Memory B cell (primary cell): ENCODE data around the gene CRYL1.

Experiments used
- ATAC-seq: fragments of 150-1000 bp; cut with Tn5 transposase; 2 replicates; pipeline ENCODE4 v1.10.0; 2021; ENCODE audit warnings: low read depth, mild to moderate bottlenecking, moderate library complexity
- DNase-seq, 2 donors: peaks; one replicate each; pipeline ENCODE4 v3.0.0; 2022; ENCODE audit warnings: low spot score in 2 of 2
- H3K27ac Mint-ChIP-seq: one replicate; pipeline ENCODE4 v1.8.0; 2022; ENCODE audit warnings: mild to moderate bottlenecking, moderate library complexity, mixed read lengths
- H3K27me3 Mint-ChIP-seq: one replicate; pipeline ENCODE4 v1.8.0; 2022; ENCODE audit warnings: mixed read lengths
- H3K36me3 Mint-ChIP-seq: one replicate; pipeline ENCODE4 v1.8.0; 2022; ENCODE audit warnings: mild to moderate bottlenecking, mixed read lengths
- H3K4me1 Mint-ChIP-seq: one replicate; pipeline ENCODE4 v1.8.0; 2022; ENCODE audit warnings: mixed read lengths
- H3K4me3 Mint-ChIP-seq: one replicate; pipeline ENCODE4 v1.8.0; 2022; ENCODE audit warnings: mild to moderate bottlenecking, moderate library complexity, mixed read lengths
- H3K9me3 Mint-ChIP-seq: one replicate; pipeline ENCODE4 v1.8.0; 2022; ENCODE audit warnings: mixed read lengths

CRYL1 gene

DNA sequence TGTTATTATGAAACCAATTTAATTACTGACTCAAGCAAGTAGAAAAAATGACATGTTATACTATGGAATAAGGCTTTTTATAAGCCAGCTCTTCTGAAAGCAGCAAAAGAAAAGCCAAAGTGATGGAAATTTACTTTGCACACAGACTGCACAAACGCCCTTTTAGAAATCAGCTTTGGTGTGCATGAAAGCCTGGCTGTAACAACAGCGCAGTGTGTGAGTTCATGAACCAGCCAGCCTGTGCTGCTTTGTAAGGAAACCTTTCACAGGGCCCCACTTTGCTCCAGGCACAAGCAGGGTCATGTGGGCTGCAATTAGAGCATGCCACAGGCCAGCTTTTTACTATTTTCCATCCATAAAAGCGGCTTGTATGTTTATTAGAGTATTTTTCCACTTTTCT is 27.7 kb upstream of the CRYL1 start:
- no peaks in the 10 kb centered on the region for H3K36me3 Mint-ChIP-seq
- H3K4me1 Mint-ChIP-seq: peaks cover 1% of the 10 kb centered on the region
- DNase-seq: no peak
- no peaks in the 10 kb centered on the region for H3K27me3 Mint-ChIP-seq
- no peak for ATAC-seq
- H3K4me3 Mint-ChIP-seq: no peak overlapping the region
- no peaks in the 10 kb centered on the region for H3K9me3 Mint-ChIP-seq
- no peak overlapping the region for H3K27ac Mint-ChIP-seq

GRCh38 chr13:20550799-20551198 is 25.1 kb upstream of the CRYL1 start:
- Mint-ChIP-seq H3K36me3 (no peaks in the 10 kb centered on the region), H3K4me3 (no peak overlapping the region), H3K9me3 (no peaks in the 10 kb centered on the region), H3K27ac (no peak overlapping the region), H3K4me1 (peaks cover 15% of the 10 kb centered on the region), H3K27me3 (no peaks in the 10 kb centered on the region)
- DNase-seq (no peak), ATAC-seq (no peak)

GRCh38 chr13:20547479-20547908 is 21.8 kb upstream of the CRYL1 start:
- H3K36me3 Mint-ChIP-seq: no peaks in the 10 kb centered on the region
- H3K4me3 Mint-ChIP-seq: peak overlapping the region; percentile 11
- no peak overlapping the region for H3K27ac Mint-ChIP-seq
- no peaks in the 10 kb centered on the region for H3K9me3 Mint-ChIP-seq
- no peak for DNase-seq
- no peaks in the 10 kb centered on the region for H3K27me3 Mint-ChIP-seq
- no peak for ATAC-seq
- peaks cover 29% of the 10 kb centered on the region for H3K4me1 Mint-ChIP-seq

- ATAC-seq (peak; percentile 85), DNase-seq (peak in 1 of 2 donors; percentile 22)
- peak overlapping the region; percentile 9 for H3K4me3 Mint-ChIP-seq
- H3K36me3 Mint-ChIP-seq: no peaks in the 10 kb centered on the region
- H3K27me3 Mint-ChIP-seq: no peaks in the 10 kb centered on the region
- peaks cover 29% of the 10 kb centered on the region for H3K4me1 Mint-ChIP-seq
- H3K9me3 Mint-ChIP-seq: no peaks in the 10 kb centered on the region
- H3K27ac Mint-ChIP-seq: peak overlapping the region; percentile 12
Observed at GRCh38 chr13:20546556-20546955, 20.9 kb upstream of the CRYL1 start.

DNA sequence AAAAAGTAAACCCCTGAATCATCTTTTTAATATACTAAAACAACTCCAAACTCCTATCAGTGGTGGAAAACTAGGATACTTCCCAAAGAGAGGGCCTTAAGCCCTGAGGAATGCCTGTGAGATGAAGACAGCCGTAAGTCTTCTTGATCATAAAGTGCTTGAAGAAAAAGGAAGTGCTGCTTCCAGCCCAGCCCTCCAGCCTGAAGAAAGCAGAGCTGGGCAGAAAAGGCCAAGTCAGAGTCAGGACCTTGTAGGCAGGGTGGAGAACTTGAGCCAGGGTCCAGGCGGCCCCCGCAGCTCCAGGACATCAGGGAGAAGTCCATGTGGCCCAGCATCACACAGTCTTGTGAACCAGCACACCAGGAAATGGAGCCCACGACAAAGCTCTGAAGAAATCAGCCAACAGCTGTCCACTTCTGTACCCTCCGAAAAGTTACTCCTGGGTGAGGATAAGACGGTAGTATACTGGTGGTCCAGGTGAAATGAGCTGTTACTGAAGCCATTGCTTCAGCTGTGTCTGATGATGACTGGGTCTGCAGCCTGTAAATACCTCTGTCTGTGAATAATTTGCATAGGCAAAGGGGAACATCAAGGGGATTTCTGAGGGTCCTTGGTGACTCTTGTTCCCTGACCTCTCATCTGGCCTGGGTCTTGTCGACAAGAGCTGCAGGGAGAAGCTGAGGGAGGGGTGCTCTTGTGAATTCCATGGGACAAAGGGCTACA is 18.7 kb upstream of the CRYL1 start:
- peak overlapping the region; percentile 93 for H3K4me3 Mint-ChIP-seq
- ATAC-seq: peak; percentile 71
- DNase-seq: peak; percentile 16 to 20
- H3K9me3 Mint-ChIP-seq: no peaks in the 10 kb centered on the region
- H3K4me1 Mint-ChIP-seq: peaks cover 29% of the 10 kb centered on the region
- H3K27me3 Mint-ChIP-seq: no peaks in the 10 kb centered on the region
- no peaks in the 10 kb centered on the region for H3K36me3 Mint-ChIP-seq
- peak overlapping the region; percentile 99 for H3K27ac Mint-ChIP-seq

DNA sequence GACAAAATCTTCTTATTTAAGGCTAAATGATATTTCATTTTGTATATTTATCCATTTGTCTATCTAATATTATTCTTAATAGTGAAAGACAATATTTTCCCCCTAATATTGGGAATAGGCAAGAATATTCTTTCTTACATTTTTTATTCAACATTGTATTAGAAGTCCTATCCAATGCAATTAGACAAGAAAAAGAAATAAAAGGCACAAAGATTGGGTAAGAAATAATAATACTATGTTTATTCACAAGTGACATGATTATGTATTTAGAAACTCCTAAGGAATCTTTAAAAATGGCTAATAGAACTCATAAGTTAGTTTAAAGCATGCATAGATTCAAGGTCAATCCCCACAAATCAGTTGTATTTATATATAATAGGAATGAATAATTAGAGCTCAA is 11.3 kb upstream of the CRYL1 start:
- no peak overlapping the region for H3K27ac Mint-ChIP-seq
- H3K36me3 Mint-ChIP-seq: no peaks in the 10 kb centered on the region
- H3K27me3 Mint-ChIP-seq: peaks cover 2% of the 10 kb centered on the region
- DNase-seq: no peak
- peaks cover 2% of the 10 kb centered on the region for H3K9me3 Mint-ChIP-seq
- no peak for ATAC-seq
- H3K4me1 Mint-ChIP-seq: no peaks in the 10 kb centered on the region
- H3K4me3 Mint-ChIP-seq: no peak overlapping the region

DNA sequence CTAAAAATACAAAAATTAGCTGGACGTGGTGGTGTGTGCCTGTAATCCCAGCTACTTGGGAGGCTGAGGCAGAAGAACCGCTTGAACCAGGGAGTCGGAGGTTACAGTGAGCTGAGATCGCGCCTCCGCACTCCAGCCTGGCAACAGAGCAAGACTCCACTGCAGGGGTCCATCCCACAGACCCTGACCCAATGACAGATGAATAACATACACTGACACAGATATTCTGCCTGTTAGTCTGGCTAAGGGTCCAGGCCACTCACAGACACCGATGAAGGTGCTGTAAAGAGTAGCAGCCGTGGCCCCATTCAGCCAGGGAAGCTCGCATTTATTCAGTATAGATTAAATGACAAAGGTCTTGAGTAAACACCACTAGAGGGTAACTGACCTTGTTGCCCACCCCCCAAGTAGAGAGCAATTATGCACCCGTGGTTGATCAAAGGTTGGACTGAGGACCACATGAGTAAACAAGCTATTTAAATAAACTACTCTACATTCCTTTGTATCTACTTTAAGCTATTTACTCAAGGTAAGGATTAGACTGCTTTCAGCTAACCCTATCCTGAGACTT is 8.5 kb upstream of the CRYL1 start:
- H3K4me1 Mint-ChIP-seq: no peaks in the 10 kb centered on the region
- no peaks in the 10 kb centered on the region for H3K36me3 Mint-ChIP-seq
- DNase-seq: no peak
- H3K27ac Mint-ChIP-seq: no peak overlapping the region
- H3K9me3 Mint-ChIP-seq: peaks cover 5% of the 10 kb centered on the region
- H3K27me3 Mint-ChIP-seq: peaks cover 2% of the 10 kb centered on the region
- no peak overlapping the region for H3K4me3 Mint-ChIP-seq
- no peak for ATAC-seq

GRCh38 chr13:20528452-20528851 is 2.8 kb upstream of the CRYL1 start:
- peaks cover 3% of the 10 kb centered on the region for H3K9me3 Mint-ChIP-seq
- H3K4me3 Mint-ChIP-seq: no peak overlapping the region
- peaks cover 11% of the 10 kb centered on the region for H3K4me1 Mint-ChIP-seq
- no peaks in the 10 kb centered on the region for H3K36me3 Mint-ChIP-seq
- no peak overlapping the region for H3K27ac Mint-ChIP-seq
- peaks cover 3% of the 10 kb centered on the region for H3K27me3 Mint-ChIP-seq
- DNase-seq: no peak
- ATAC-seq: no peak

GRCh38 chr13:20526664-20527063 is 1.0 kb upstream of the CRYL1 start:
- ATAC-seq (no peak), DNase-seq (no peak)
- Mint-ChIP-seq H3K27me3 (peaks cover 1% of the 10 kb centered on the region), H3K4me1 (peaks cover 11% of the 10 kb centered on the region), H3K4me3 (peak overlapping the region; percentile 90), H3K36me3 (no peaks in the 10 kb centered on the region), H3K27ac (peak overlapping the region; percentile 42), H3K9me3 (peaks cover 3% of the 10 kb centered on the region)

DNA sequence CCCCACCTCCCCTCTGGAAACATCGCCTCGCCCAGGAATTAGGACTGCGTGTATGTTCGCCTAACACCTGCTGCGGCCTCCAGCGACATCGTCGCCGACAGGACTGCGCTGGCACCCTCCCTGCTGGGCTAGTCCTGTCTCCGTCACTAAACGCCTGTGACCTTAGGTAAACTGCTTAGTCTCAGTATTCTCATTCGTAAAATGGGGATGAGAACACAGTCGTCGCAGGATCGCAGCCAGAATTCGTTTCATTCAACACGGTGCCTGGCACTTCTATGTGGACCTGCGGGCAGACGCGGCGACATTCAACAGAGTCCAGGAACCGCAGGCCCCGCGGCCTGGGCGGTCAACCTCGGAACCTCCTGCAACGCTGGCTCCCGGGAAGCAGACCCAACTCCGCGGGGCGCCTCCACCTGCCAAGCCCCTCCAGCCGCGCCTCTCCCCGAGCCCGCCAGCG is 485 bp downstream of the CRYL1 start:
- DNase-seq (peak; percentile 4 to 18), ATAC-seq (peak; percentile 25)
- H3K27ac Mint-ChIP-seq: peak overlapping the region; percentile 78
- H3K4me3 Mint-ChIP-seq: peak overlapping the region; percentile 90
- peaks cover 1% of the 10 kb centered on the region for H3K27me3 Mint-ChIP-seq
- no peaks in the 10 kb centered on the region for H3K9me3 Mint-ChIP-seq
- no peaks in the 10 kb centered on the region for H3K36me3 Mint-ChIP-seq
- peaks cover 11% of the 10 kb centered on the region for H3K4me1 Mint-ChIP-seq

GRCh38 chr13:20521364-20522115 is 4.1 kb downstream of the CRYL1 start:
- Mint-ChIP-seq H3K9me3 (no peaks in the 10 kb centered on the region), H3K4me1 (peaks cover 20% of the 10 kb centered on the region), H3K36me3 (peaks cover 6% of the 10 kb centered on the region), H3K27ac (no peak overlapping the region), H3K27me3 (no peaks in the 10 kb centered on the region), H3K4me3 (no peak overlapping the region)
- no peak for DNase-seq
- ATAC-seq: no peak

DNA sequence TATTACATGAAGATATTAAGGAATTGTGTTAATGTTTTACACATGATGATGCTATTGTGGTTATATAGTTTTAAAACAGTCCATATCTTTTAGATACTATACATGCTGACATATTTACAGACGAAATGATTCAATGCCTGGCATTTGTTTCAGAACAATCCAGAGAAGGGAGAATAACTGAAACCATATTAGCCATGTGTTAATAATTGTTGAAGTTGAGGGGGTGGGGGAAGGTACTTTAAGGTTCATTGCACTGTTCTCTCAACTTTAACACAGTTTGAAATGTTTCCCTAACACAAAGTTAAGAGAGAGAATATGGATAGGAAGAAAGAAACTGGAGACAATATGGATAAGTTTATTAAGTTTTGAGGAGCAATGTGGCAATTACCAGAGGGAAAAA is 5.8 kb downstream of the CRYL1 start:
- H3K4me1 Mint-ChIP-seq: peaks cover 15% of the 10 kb centered on the region

DNA sequence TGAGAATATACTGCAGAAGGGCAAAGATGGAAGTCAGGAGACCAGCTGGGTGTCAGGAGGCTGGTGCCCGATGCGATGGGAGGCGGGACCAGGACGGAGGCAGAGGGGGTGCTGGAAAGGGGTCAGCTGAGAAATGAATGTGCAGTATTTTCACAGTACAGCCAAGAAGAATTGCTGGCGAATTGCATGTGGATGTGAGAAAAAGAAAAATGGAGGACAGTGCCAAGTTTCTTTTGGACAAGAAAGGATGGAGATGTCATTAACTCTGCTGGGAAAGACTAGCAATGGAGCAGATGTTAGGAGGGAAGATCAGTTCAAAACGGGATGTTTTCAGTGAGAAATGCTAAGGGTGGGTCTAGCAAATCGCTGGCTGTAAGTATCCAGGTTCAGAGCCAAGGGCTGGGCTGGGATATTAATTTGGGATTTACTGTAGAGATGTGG is 7.0 kb downstream of the CRYL1 start:
- Mint-ChIP-seq H3K4me1 (peaks cover 12% of the 10 kb centered on the region), H3K4me3 (no peak overlapping the region), H3K27me3 (no peaks in the 10 kb centered on the region), H3K9me3 (no peaks in the 10 kb centered on the region), H3K27ac (peak overlapping the region; percentile 4), H3K36me3 (peaks cover 11% of the 10 kb centered on the region)
- ATAC-seq (no peak), DNase-seq (no peak)

More for the DNA sequence above, 5.8 kb downstream of the CRYL1 start:
- Mint-ChIP-seq H3K9me3 (no peaks in the 10 kb centered on the region), H3K27me3 (no peaks in the 10 kb centered on the region), H3K36me3 (peaks cover 7% of the 10 kb centered on the region), H3K27ac (peak overlapping the region; percentile 2), H3K4me3 (no peak overlapping the region)
- DNase-seq (no peak), ATAC-seq (no peak)

- no peaks in the 10 kb centered on the region for H3K27me3 Mint-ChIP-seq
- H3K4me3 Mint-ChIP-seq: no peak overlapping the region
- peaks cover 16% of the 10 kb centered on the region for H3K36me3 Mint-ChIP-seq
- no peaks in the 10 kb centered on the region for H3K9me3 Mint-ChIP-seq
- H3K4me1 Mint-ChIP-seq: peaks cover 10% of the 10 kb centered on the region
- H3K27ac Mint-ChIP-seq: no peak overlapping the region
- no peak for DNase-seq
- ATAC-seq: no peak
Observed at GRCh38 chr13:20514866-20515265, 10.8 kb downstream of the CRYL1 start.
